GM12878 (cell line): ENCODE measurements around the gene AGBL4. TPM values are rescaled to one million over a fixed set of nuclear protein-coding genes. Genes with fewer than 3 reads are reported as not detected.

Experiments
- ATAC-seq: fragments of 200-7000 bp; cut with Tn5 transposase; 3 replicates; pipeline ENCODE4 v1.9.1; 2020; ENCODE audit warnings: mild to moderate bottlenecking, moderate library complexity
- BruUV-seq: library from RNA; stranded (reverse); fragments of 400-500 nt; replicated peaks from 2 replicates; lab custom pipeline; 2021; lab: Mats Ljungman, UMichigan
- CTCF ChIA-PET: fragments of 300-600 bp; sonication (Branson Sonifier 250); formaldehyde crosslinking; extraction: SDS; loops from one replicate; lab custom pipeline; 2021; ENCODE audit warnings: inconsistent platforms; lab: Yijun Ruan, JAX
- POLR2A ChIA-PET: fragments of 350-600 bp; formaldehyde crosslinking; extraction: SDS; loops from one replicate; lab custom pipeline; 2021; ENCODE audit warnings: inconsistent platforms; lab: Charles Lee
- RAD21 ChIA-PET: fragments of 300-600 bp; sonication (Branson Sonifier 250); formaldehyde crosslinking; loops from one replicate; lab custom pipeline; 2023; ENCODE audit warnings: antibody characterized with exemption; ENCODE audit not compliant: unreplicated experiment; lab: Charles Lee
- SMC1A ChIA-PET: fragments of 300-600 bp; sonication (Branson Sonifier 250); formaldehyde crosslinking; loops from one replicate; lab custom pipeline; 2023; ENCODE audit not compliant: unreplicated experiment, uncharacterized antibody; lab: Charles Lee
- DNase-seq: peaks from one replicate; pipeline ENCODE4 v3.0.0-alpha.2; 2011; ENCODE audit warnings: low read depth, low spot score
- FAIRE-seq: peaks from 3 replicates; lab custom pipeline; 2011; peaks lifted over from hg19 to GRCh38; lab: Jason Lieb, UNC
- H2AFZ ChIP-seq: 2 replicates; pipeline ENCODE4 v1.6.0; 2011; ENCODE audit warnings: low read depth, low read length, control low read depth; ENCODE audit not compliant: control insufficient read depth
- H3K27ac ChIP-seq: 2 replicates; pipeline ENCODE4 v1.5.1; 2011; ENCODE audit warnings: control low read depth; ENCODE audit not compliant: control insufficient read depth, insufficient read depth
- H3K27me3 ChIP-seq, 2 experiments: replicated peaks in 1 of 2; 2 replicates each; pipeline versions ENCODE4 v1.6.0 to v1.6.1; 2011; ENCODE audit warnings: low read length in 1 of 2; ENCODE audit not compliant: control insufficient read depth in 2 of 2, insufficient read depth in 2 of 2
- H3K36me3 ChIP-seq, 2 experiments: 2 replicates each; pipeline ENCODE4 v1.5.1; 2011; ENCODE audit warnings: low read length in 1 of 2; ENCODE audit not compliant: control insufficient read depth in 2 of 2, insufficient read depth in 2 of 2
- H3K4me1 ChIP-seq: 2 replicates; pipeline ENCODE4 v1.6.1; 2011; ENCODE audit warnings: mild to moderate bottlenecking, low read length, moderate library complexity, mixed read lengths; ENCODE audit not compliant: control insufficient read depth, insufficient read depth
- H3K4me2 ChIP-seq: 2 replicates; pipeline ENCODE4 v1.6.0; 2011; ENCODE audit warnings: control low read depth; ENCODE audit not compliant: control insufficient read depth, insufficient read depth
- H3K4me3 ChIP-seq: fragments of 200-600 bp; sonication (generic); 2 replicates; pipeline ENCODE4 v1.5.1; 2016
- H3K79me2 ChIP-seq: 2 replicates; pipeline ENCODE4 v1.6.0; 2011; ENCODE audit warnings: low read length; ENCODE audit not compliant: control insufficient read depth, insufficient read depth
- H3K9ac ChIP-seq: 2 replicates; pipeline ENCODE4 v1.8.0; 2011; ENCODE audit warnings: low read length, control low read depth, mixed read lengths; ENCODE audit not compliant: control insufficient read depth, insufficient read depth
- H3K9me3 ChIP-seq: replicated peaks from 3 replicates; pipeline ENCODE4 v1.5.1; 2011; ENCODE audit warnings: mild to moderate bottlenecking, low read length; ENCODE audit not compliant: control insufficient read depth, insufficient read depth
- H4K20me1 ChIP-seq: 2 replicates; pipeline ENCODE4 v1.6.0; 2011; ENCODE audit not compliant: control insufficient read depth, insufficient read depth
- CHD1 ChIP-seq: IDR thresholded peaks from 2 replicates; pipeline ENCODE4 v1.6.1; 2012; ENCODE audit warnings: low read depth, low read length, improper control_type of control experiment
- CHD2 ChIP-seq: IDR thresholded peaks from 2 replicates; pipeline ENCODE4 v1.6.1; 2011; ENCODE audit warnings: low read depth, low read length, improper control_type of control experiment, borderline replicate concordance
- CREB1 ChIP-seq: IDR thresholded peaks from 2 replicates; pipeline ENCODE4 v1.6.1; 2012; ENCODE audit warnings: low read depth, mild to moderate bottlenecking, inconsistent platforms
- DPF2 ChIP-seq: fragments of 450-650 bp; IDR thresholded peaks from 2 replicates; pipeline ENCODE4 v1.6.1; 2017; ENCODE audit warnings: mild to moderate bottlenecking
- IKZF1 ChIP-seq: fragments of 450-650 bp; conservative IDR thresholded peaks from 2 replicates; pipeline ENCODE4 v1.6.1; 2017; ENCODE audit warnings: antibody characterized with exemption, mild to moderate bottlenecking
- IKZF2 ChIP-seq, 2 experiments: fragments of 450-650 bp; IDR thresholded peaks; 2 replicates each; pipeline ENCODE4 v1.6.1; 2017; ENCODE audit warnings: mild to moderate bottlenecking in 2 of 2, moderate library complexity in 2 of 2
- IRF4 ChIP-seq: IDR thresholded peaks from 2 replicates; pipeline ENCODE4 v1.6.1; 2011; ENCODE audit warnings: low read depth, low read length
- IRF5 ChIP-seq: fragments of 450-650 bp; IDR thresholded peaks from 2 replicates; pipeline ENCODE4 v1.6.1; 2017; ENCODE audit warnings: borderline replicate concordance
- JUND ChIP-seq: IDR thresholded peaks from 2 replicates; pipeline ENCODE4 v1.6.1; 2012; ENCODE audit warnings: low read depth, mild to moderate bottlenecking, low read length, improper control_type of control experiment, moderate library complexity
- SUPT20H ChIP-seq: IDR thresholded peaks from 2 replicates; pipeline ENCODE4 v1.6.1; 2011; ENCODE audit warnings: low read depth, mild to moderate bottlenecking, low read length, moderate library complexity, borderline replicate concordance; ENCODE audit not compliant: control insufficient read depth
- TCF3 ChIP-seq: IDR thresholded peaks from 2 replicates; pipeline ENCODE4 v1.6.1; 2012; ENCODE audit warnings: low read depth, mild to moderate bottlenecking, low read length, borderline replicate concordance; ENCODE audit not compliant: insufficient read depth
- ZBTB40 ChIP-seq: fragments of 450-650 bp; IDR thresholded peaks from 2 replicates; pipeline ENCODE4 v1.6.1; 2016; ENCODE audit warnings: mild to moderate bottlenecking, moderate library complexity, borderline replicate concordance
- ZNF207 ChIP-seq: fragments of 450-650 bp; IDR thresholded peaks from 2 replicates; pipeline ENCODE4 v1.6.1; 2014; ENCODE audit warnings: antibody characterized with exemption, mild to moderate bottlenecking, borderline replicate concordance
- ZNF687 ChIP-seq: fragments of 450-650 bp; IDR thresholded peaks from 2 replicates; pipeline ENCODE4 v1.6.1; 2017; ENCODE audit warnings: mild to moderate bottlenecking, moderate library complexity
- ZZZ3 ChIP-seq: IDR thresholded peaks from 2 replicates; pipeline ENCODE4 v1.6.1; 2011; ENCODE audit warnings: low read depth; ENCODE audit not compliant: control insufficient read depth, insufficient read length
- WGBS: methylation state at CpG from one replicate; pipeline ENCODE4 v1.1.6; 2016; ENCODE audit warnings: low lambda C conversion rate; ENCODE audit not compliant: insufficient replicate concordance, insufficient coverage; ENCODE audit errors: missing lambda C conversion rate; 5-methylcytosine and 5-hydroxymethylcytosine counted together
- in situ Hi-C: fragments of 300-500 bp; cut with MboI; formaldehyde crosslinking; loops from 9 replicates; pipeline ENCODE4 v1.14.3; 2018; ENCODE audit warnings: mixed read lengths
- intact Hi-C: fragments of 100-400 bp; cut with micrococcal nuclease; formaldehyde crosslinking; loops from one replicate; pipeline ENCODE4 v1.14.2; 2022; ENCODE audit not compliant: unreplicated experiment
- polyA plus RNA-seq, 11 experiments: library from polyadenylated mRNA; depleted of rRNA in 4 of 11; unstranded in 6 of 11; stranded (reverse) in 5 of 11; fragments of >200 nt; fragmentation: Nextera tagmentation in 4 of 11; fragmentation: Illumina TruSeq in 1 of 11; extraction: Ambion mirVana in 4 of 11; extraction: Trizol in 1 of 11; gene quantifications; 1 replicate in 1 of 11; 2 replicates in 10 of 11; pipeline versions ENCODE4 v1.2.1 to v1.2.3, GENCODE V29; 2011 to 2016; ENCODE audit warnings: inconsistent platforms in 2 of 11, missing spikeins in 2 of 11, low read depth in 1 of 11
- total RNA-seq, 4 experiments: library from RNA; depleted of rRNA in 3 of 4; stranded (reverse); fragments of >200 nt in 3 of 4; fragmentation: Illumina TruSeq in 1 of 4; extraction: Trizol in 1 of 4; gene quantifications; 2 replicates each; pipeline versions ENCODE4 v1.2.1 to v1.2.3, GENCODE V29; 2013 to 2021

AGBL4 gene
- total and polyA plus RNA-seq, 10 of the 15 experiments (the other 5 are each of a cell fraction or from before 2014, with no cell fraction given), result 0.31 TPM; not detected in 9

DNA sequence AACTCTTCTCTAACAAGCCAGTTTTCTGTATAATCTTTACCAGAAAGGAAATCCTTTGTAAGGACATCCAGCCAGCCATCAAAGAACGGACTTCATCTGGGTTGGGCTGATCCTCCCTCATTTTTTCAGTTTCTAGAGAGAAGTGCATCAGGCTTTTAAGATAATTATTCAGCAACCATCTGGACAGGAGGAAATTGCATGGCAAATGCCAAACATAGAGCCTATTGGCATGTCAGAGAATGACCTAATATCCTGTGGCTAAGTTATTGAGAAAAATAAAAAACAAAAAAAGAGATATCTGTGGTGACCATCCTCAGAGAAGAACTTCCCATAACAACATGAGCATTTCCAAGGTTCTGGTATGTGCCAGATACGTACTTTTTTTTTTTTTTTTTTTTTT, 1172.1 kb downstream of the AGBL4 start:
- in situ Hi-C loops, result no loop called here
- CTCF ChIA-PET, result no interaction called here

More for the DNA sequence above, 1172.1 kb downstream of the AGBL4 start:
- H4K20me1 ChIP-seq, result no peaks in the 10 kb centered on the region
- H3K4me2 ChIP-seq, result no peak overlapping the region
- intact Hi-C loops, result no loop called here
- POLR2A ChIA-PET, result no interaction called here
- no peak for DNase-seq
- TF ChIP-seq ZZZ3 (no peak), CHD2 (no peak), ZNF687 (no peak), ZBTB40 (no peak), IRF5 (no peak), CHD1 (no peak), JUND (no peak), TCF3 (no peak), IKZF1 (no peak), DPF2 (no peak), SUPT20H (no peak), IKZF2 (IDR thresholded peaks at IDR 0.05) (no peak), CREB1 (no peak), IRF4 (no peak), ZNF207 (no peak)
- no peaks in the 10 kb centered on the region for H3K4me1 ChIP-seq
- H3K27me3 ChIP-seq, result no peaks in the 10 kb centered on the region; a peak in 1 of 4 replicates
- H3K9ac ChIP-seq, result no peak overlapping the region
- no peak overlapping the region for H3K4me3 ChIP-seq
- no peak overlapping the region for H2AFZ ChIP-seq
- no peak for ATAC-seq
- FAIRE-seq, result no peak
- RAD21 ChIA-PET, result no interaction called here
- no peaks in the 10 kb centered on the region for H3K36me3 ChIP-seq
- SMC1A ChIA-PET, result no interaction called here
- H3K79me2 ChIP-seq, result no peaks in the 10 kb centered on the region
- H3K27ac ChIP-seq, result no peak overlapping the region
- 33% methylated on average over 2 of the region's 2 CpGs for WGBS
- no TSS peak for BruUV-seq
- H3K9me3 ChIP-seq, result no peaks in the 10 kb centered on the region
